Mucosa of stomach (tissue), 1 donor: ENCODE data around the gene LYRM4.

Experiments
- H3K27me3 ChIP-seq: one replicate; pipeline ENCODE4 v1.7.0; 2013; ENCODE audit warnings: mild to moderate bottlenecking, low read length; ENCODE audit not compliant: control insufficient read depth, insufficient read depth
- H3K36me3 ChIP-seq: one replicate; pipeline ENCODE4 v1.7.0; 2013; ENCODE audit warnings: low read length; ENCODE audit not compliant: control insufficient read depth, insufficient read depth
- H3K4me1 ChIP-seq: one replicate; pipeline ENCODE4 v1.7.0; 2013; ENCODE audit warnings: mild to moderate bottlenecking, low read length; ENCODE audit not compliant: control insufficient read depth, insufficient read depth
- H3K4me3 ChIP-seq: one replicate; pipeline ENCODE4 v1.7.0; 2013; ENCODE audit warnings: low read length
- H3K9ac ChIP-seq: one replicate; pipeline ENCODE4 v1.7.0; 2013; ENCODE audit warnings: mild to moderate bottlenecking, low read length, moderate library complexity
- H3K9me3 ChIP-seq: one replicate; pipeline ENCODE4 v1.7.0; 2013; ENCODE audit warnings: mild to moderate bottlenecking, low read length, moderate library complexity; ENCODE audit not compliant: control insufficient read depth
- donor health status: Pancreatic carcinoma.

LYRM4 gene

GRCh38 chr6:5197084-5197483, 63.7 kb downstream of the LYRM4 start:
- no peaks in the 10 kb centered on the region for H3K4me1 ChIP-seq
- H3K9ac ChIP-seq = no peak overlapping the region
- no peaks in the 10 kb centered on the region for H3K36me3 ChIP-seq
- no peak overlapping the region for H3K4me3 ChIP-seq
- no peaks in the 10 kb centered on the region for H3K27me3 ChIP-seq
- H3K9me3 ChIP-seq = no peaks in the 10 kb centered on the region

- Histone ChIP-seq H3K4me1 (no peaks in the 10 kb centered on the region), H3K9ac (no peak overlapping the region), H3K9me3 (no peaks in the 10 kb centered on the region), H3K36me3 (no peaks in the 10 kb centered on the region), H3K27me3 (no peaks in the 10 kb centered on the region), H3K4me3 (no peak overlapping the region)
Observed at GRCh38 chr6:5192135-5192794, 68.5 kb downstream of the LYRM4 start.

GRCh38 chr6:5191722-5192121, 69.0 kb downstream of the LYRM4 start:
- no peak overlapping the region for H3K4me3 ChIP-seq
- H3K4me1 ChIP-seq = no peaks in the 10 kb centered on the region
- no peaks in the 10 kb centered on the region for H3K27me3 ChIP-seq
- no peak overlapping the region for H3K9ac ChIP-seq
- no peaks in the 10 kb centered on the region for H3K36me3 ChIP-seq
- H3K9me3 ChIP-seq = no peaks in the 10 kb centered on the region

- Histone ChIP-seq H3K4me1 (no peaks in the 10 kb centered on the region), H3K27me3 (no peaks in the 10 kb centered on the region), H3K4me3 (no peak overlapping the region), H3K9me3 (no peaks in the 10 kb centered on the region), H3K9ac (no peak overlapping the region), H3K36me3 (no peaks in the 10 kb centered on the region)
Observed at GRCh38 chr6:5191222-5191621, 69.5 kb downstream of the LYRM4 start.

- Histone ChIP-seq H3K36me3 (no peaks in the 10 kb centered on the region), H3K4me3 (no peak overlapping the region), H3K9me3 (no peaks in the 10 kb centered on the region)
Observed at GRCh38 chr6:5190507-5190906, 70.2 kb downstream of the LYRM4 start.

GRCh38 chr6:5188646-5189045, 72.1 kb downstream of the LYRM4 start:
- H3K9ac ChIP-seq = no peak overlapping the region
- H3K36me3 ChIP-seq = no peaks in the 10 kb centered on the region
- no peaks in the 10 kb centered on the region for H3K9me3 ChIP-seq
- no peaks in the 10 kb centered on the region for H3K27me3 ChIP-seq
- no peaks in the 10 kb centered on the region for H3K4me1 ChIP-seq
- no peak overlapping the region for H3K4me3 ChIP-seq

More at GRCh38 chr6:5190507-5190906, 70.2 kb downstream of the LYRM4 start:
- no peak overlapping the region for H3K9ac ChIP-seq
- H3K27me3 ChIP-seq = no peaks in the 10 kb centered on the region
- H3K4me1 ChIP-seq = no peaks in the 10 kb centered on the region

GRCh38 chr6:5184878-5185277, 75.9 kb downstream of the LYRM4 start:
- no peaks in the 10 kb centered on the region for H3K9me3 ChIP-seq
- no peaks in the 10 kb centered on the region for H3K4me1 ChIP-seq
- no peaks in the 10 kb centered on the region for H3K36me3 ChIP-seq
- H3K9ac ChIP-seq = no peak overlapping the region
- H3K27me3 ChIP-seq = no peaks in the 10 kb centered on the region
- H3K4me3 ChIP-seq = no peak overlapping the region

GRCh38 chr6:5184218-5184617, 76.5 kb downstream of the LYRM4 start:
- H3K9ac ChIP-seq = no peak overlapping the region
- H3K4me3 ChIP-seq = no peak overlapping the region
- no peaks in the 10 kb centered on the region for H3K4me1 ChIP-seq
- no peaks in the 10 kb centered on the region for H3K9me3 ChIP-seq
- H3K36me3 ChIP-seq = no peaks in the 10 kb centered on the region
- H3K27me3 ChIP-seq = no peaks in the 10 kb centered on the region

- Histone ChIP-seq H3K9me3 (no peaks in the 10 kb centered on the region), H3K4me1 (no peaks in the 10 kb centered on the region), H3K4me3 (no peak overlapping the region), H3K9ac (no peak overlapping the region), H3K36me3 (no peaks in the 10 kb centered on the region), H3K27me3 (no peaks in the 10 kb centered on the region)
Observed at GRCh38 chr6:5181510-5182317, 79.0 kb downstream of the LYRM4 start.

GRCh38 chr6:5180636-5181035, 80.1 kb downstream of the LYRM4 start:
- no peaks in the 10 kb centered on the region for H3K27me3 ChIP-seq
- H3K4me3 ChIP-seq = no peak overlapping the region
- H3K36me3 ChIP-seq = no peaks in the 10 kb centered on the region
- H3K9ac ChIP-seq = no peak overlapping the region
- no peaks in the 10 kb centered on the region for H3K4me1 ChIP-seq
- no peaks in the 10 kb centered on the region for H3K9me3 ChIP-seq

- H3K9me3 ChIP-seq = no peaks in the 10 kb centered on the region
- no peak overlapping the region for H3K9ac ChIP-seq
- no peaks in the 10 kb centered on the region for H3K27me3 ChIP-seq
- H3K4me3 ChIP-seq = no peak overlapping the region
- H3K36me3 ChIP-seq = no peaks in the 10 kb centered on the region
- H3K4me1 ChIP-seq = no peaks in the 10 kb centered on the region
Observed at GRCh38 chr6:5179917-5180316, 80.8 kb downstream of the LYRM4 start.

GRCh38 chr6:5178806-5179205, 81.9 kb downstream of the LYRM4 start:
- H3K4me3 ChIP-seq = no peak overlapping the region
- H3K36me3 ChIP-seq = no peaks in the 10 kb centered on the region
- H3K4me1 ChIP-seq = no peaks in the 10 kb centered on the region
- no peaks in the 10 kb centered on the region for H3K9me3 ChIP-seq
- no peaks in the 10 kb centered on the region for H3K27me3 ChIP-seq
- H3K9ac ChIP-seq = no peak overlapping the region
